Erythroblast (primary cell): ENCODE measurements around the gene QDPR.

Experiments used
- GATA1 ChIP-seq: IDR thresholded peaks from 2 replicates; pipeline ENCODE4 v1.6.1; 2011; ENCODE audit warnings: low read depth, mild to moderate bottlenecking, control low read depth, low read length, moderate library complexity
- POLR2A ChIP-seq: IDR thresholded peaks from 2 replicates; pipeline ENCODE4 v1.6.1; 2011; ENCODE audit warnings: mild to moderate bottlenecking, low read length

DNA sequence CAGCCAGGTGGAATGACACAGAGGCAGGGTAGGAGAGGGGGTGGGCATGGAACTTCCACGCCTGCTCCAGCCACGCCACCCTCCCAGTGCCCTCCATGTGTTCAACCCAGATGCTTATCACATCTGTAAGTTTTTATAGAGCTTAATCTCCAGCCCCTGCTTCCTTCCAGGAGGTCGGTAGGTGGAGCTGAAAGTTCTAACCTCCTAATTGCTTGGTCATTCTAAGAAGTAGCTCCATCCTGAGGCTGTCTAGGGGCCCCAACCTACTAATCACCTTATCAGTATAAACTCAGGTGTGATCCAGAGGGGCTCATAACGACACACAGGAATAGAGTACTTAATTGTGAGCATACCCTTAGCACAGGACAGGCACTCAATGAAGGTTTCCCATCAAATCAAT, 18.3 kb downstream of the QDPR start:
- TF ChIP-seq POLR2A (no peak), GATA1 (no peak)
